SH-SY5Y (cell line): ENCODE results near the gene CSTPP1.

Source experiments
- GATA2 ChIP-seq: IDR thresholded peaks from 2 replicates; pipeline ENCODE4 v1.6.1; 2011; ENCODE audit warnings: mild to moderate bottlenecking, low read depth, low read length
- GATA3 ChIP-seq: IDR thresholded peaks from 2 replicates; pipeline ENCODE4 v1.6.1; 2011; ENCODE audit warnings: low read depth, mild to moderate bottlenecking, low read length, moderate library complexity

DNA sequence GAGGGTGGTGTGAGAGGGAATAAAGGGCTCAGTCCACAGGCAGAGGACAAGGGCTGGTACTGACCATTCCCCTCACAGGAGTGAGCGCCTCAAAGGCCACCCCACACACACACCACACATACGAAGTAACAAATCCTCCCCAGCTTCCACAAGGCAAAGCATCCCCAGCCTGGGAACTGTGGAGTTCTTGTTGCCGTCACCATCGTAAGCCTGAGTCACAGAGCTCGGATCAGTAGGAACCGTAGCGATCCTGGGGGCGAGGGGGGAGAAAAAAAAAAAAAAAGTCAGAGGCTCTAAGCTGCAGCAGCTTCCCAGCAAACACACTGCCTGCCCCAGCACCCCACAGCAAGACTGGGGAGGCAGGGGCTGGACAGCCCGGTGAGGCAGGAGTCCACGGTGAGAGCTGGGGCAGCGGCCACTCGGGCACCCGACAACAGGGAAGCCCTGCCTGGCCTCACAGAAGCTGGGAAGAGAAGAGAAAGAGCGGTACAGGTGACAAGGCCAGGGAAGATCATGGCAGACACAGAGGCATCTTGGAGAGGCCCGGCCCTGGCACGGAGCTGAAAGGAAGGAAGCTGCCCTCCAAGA, 228.8 kb downstream of the CSTPP1 start:
- TF ChIP-seq GATA3 (no peak), GATA2 (no peak)
